ENCODE results near the gene ACTRT3. TPM values are rescaled to one million over a fixed set of nuclear protein-coding genes. Genes with fewer than 3 reads are reported as not detected.

ACTRT3 gene
- total and polyA plus RNA-seq, 2 donors (not counting 1 experiment from before 2014, with no cell fraction given), result 1.8 to 6.1 TPM

DNA sequence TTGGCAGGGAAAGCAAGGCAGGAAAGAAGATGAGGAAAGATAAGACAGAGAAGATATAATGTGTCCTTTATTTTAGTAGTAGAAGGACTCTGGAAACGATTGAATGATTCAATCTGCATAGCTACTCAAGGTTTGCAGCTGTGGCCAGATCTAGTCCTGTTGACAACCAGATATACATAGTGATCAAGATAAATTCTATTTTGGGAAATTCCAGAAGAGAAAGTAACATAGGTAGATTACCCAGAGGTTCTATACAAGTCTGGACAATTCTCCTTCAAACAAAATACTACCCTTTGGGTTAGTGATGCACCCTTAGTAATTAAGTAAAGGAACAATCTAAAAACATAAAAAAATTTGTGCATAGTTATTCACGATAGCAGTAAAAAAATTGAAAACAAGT is 13.9 kb downstream of the ACTRT3 start:
- H3K4me2 ChIP-seq (ENCODE audit: extremely low read depth, insufficient read depth, low read length), result no peak overlapping the region
- no peak overlapping the region for H3K9ac ChIP-seq (ENCODE audit: insufficient read depth, low read length)
- no peak for DNase-seq (ENCODE audit: low read depth in 2 of 2)

DNA sequence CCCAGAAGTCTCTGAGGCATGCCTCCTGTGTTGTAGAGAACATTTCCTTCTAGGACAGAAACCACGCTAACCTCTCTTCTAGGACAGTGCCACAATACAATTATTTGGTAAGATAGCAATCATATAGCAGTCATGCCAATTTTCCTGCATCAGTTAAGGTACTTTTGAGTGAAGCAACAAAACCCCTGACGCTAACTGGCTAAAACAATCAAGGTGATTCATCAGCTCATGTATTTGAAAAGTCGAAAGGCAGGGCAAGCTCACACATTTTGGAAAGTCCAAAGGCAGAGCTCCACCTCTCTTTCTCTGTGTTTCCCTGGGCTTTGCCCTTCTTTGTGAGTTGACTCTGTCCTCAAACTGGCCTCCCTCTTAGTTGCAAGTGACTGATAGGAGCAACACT is 14.7 kb downstream of the ACTRT3 start:
- H3K79me2 ChIP-seq (ENCODE audit: control insufficient read depth, insufficient read depth, low read length), result no peaks in the 10 kb centered on the region
- H4K20me1 ChIP-seq (ENCODE audit: control insufficient read depth, extremely low read depth, insufficient read depth, low read length), result no peaks in the 10 kb centered on the region
- no peak overlapping the region for H3K27ac ChIP-seq (ENCODE audit: insufficient read depth, low read length)
- no peak for TF ChIP-seq CTCF (conservative IDR thresholded peaks at IDR 0.05 in 1 of 2, IDR thresholded peaks at IDR 0.05 in 1 of 2; ENCODE audit: low read depth in 1 of 2, low read length in 2 of 2)
- TF ChIP-seq EZH2 (IDR thresholded peaks at IDR 0.05; ENCODE audit: low read length, missing control alignments), result no peak
- H3K4me3 ChIP-seq (replicated peaks in 1 of 4; ENCODE audit: control extremely low read depth in 1 of 4, insufficient read depth in 1 of 4, low read depth in 3 of 4, low read length in 4 of 4), result no peak overlapping the region
- no peaks in the 10 kb centered on the region for H3K36me3 ChIP-seq (ENCODE audit: control insufficient read depth, insufficient read depth, low read length)
- H2AFZ ChIP-seq (ENCODE audit: low read length), result no peak overlapping the region
- H3K9me3 ChIP-seq (ENCODE audit: control insufficient read depth, insufficient read depth, low read depth, low read length), result no peaks in the 10 kb centered on the region
- DNase-seq (ENCODE audit: low read depth in 2 of 2), result no peak
- no peak overlapping the region for H3K4me2 ChIP-seq (ENCODE audit: extremely low read depth, insufficient read depth, low read length)
- H3K9ac ChIP-seq (ENCODE audit: insufficient read depth, low read length), result no peak overlapping the region
- no peaks in the 10 kb centered on the region for H3K4me1 ChIP-seq (ENCODE audit: control insufficient read depth, extremely low read depth, insufficient read depth, low read length)
- H3K27me3 ChIP-seq (ENCODE audit: control insufficient read depth, insufficient read depth, low read length), result no peaks in the 10 kb centered on the region

More for the DNA sequence above, 13.9 kb downstream of the ACTRT3 start:
- Histone ChIP-seq H3K36me3 (ENCODE audit: control insufficient read depth, insufficient read depth, low read length) (no peaks in the 10 kb centered on the region), H4K20me1 (ENCODE audit: control insufficient read depth, extremely low read depth, insufficient read depth, low read length) (no peaks in the 10 kb centered on the region), H3K4me1 (ENCODE audit: control insufficient read depth, extremely low read depth, insufficient read depth, low read length) (no peaks in the 10 kb centered on the region), H3K27me3 (ENCODE audit: control insufficient read depth, insufficient read depth, low read length) (no peaks in the 10 kb centered on the region), H3K27ac (ENCODE audit: insufficient read depth, low read length) (no peak overlapping the region), H3K4me3 (replicated peaks in 1 of 4; ENCODE audit: control extremely low read depth in 1 of 4, insufficient read depth in 1 of 4, low read depth in 3 of 4, low read length in 4 of 4) (no peak overlapping the region), H3K79me2 (ENCODE audit: control insufficient read depth, insufficient read depth, low read length) (no peaks in the 10 kb centered on the region), H2AFZ (ENCODE audit: low read length) (no peak overlapping the region), H3K9me3 (ENCODE audit: control insufficient read depth, insufficient read depth, low read depth, low read length) (no peaks in the 10 kb centered on the region)
- no peak for TF ChIP-seq CTCF (conservative IDR thresholded peaks at IDR 0.05 in 1 of 2, IDR thresholded peaks at IDR 0.05 in 1 of 2; ENCODE audit: low read depth in 1 of 2, low read length in 2 of 2)
- TF ChIP-seq EZH2 (IDR thresholded peaks at IDR 0.05; ENCODE audit: low read length, missing control alignments), result no peak

DNA sequence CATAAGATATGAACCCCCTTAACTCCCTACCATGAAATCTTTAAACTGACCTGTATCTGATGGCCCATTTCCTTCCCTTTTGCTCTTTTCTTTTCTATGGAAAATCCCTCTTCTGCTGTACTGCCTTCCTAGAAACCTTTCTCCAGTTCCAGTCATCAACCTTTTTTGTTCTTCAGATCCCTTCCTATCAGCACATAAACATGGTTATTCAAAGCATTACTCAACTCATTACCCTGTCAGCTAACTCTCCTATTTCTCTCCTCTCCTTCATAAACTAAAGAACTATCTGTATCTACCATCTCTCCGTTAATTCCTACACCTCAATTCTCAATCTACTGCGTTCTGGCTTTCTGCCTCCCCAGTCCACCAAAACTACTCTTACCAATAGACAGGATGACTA is 17.5 kb downstream of the ACTRT3 start:
- Histone ChIP-seq H3K79me2 (ENCODE audit: control insufficient read depth, insufficient read depth, low read length) (no peaks in the 10 kb centered on the region), H3K4me1 (ENCODE audit: control insufficient read depth, extremely low read depth, insufficient read depth, low read length) (no peaks in the 10 kb centered on the region), H3K9ac (ENCODE audit: insufficient read depth, low read length) (no peak overlapping the region), H4K20me1 (ENCODE audit: control insufficient read depth, extremely low read depth, insufficient read depth, low read length) (no peaks in the 10 kb centered on the region), H3K36me3 (ENCODE audit: control insufficient read depth, insufficient read depth, low read length) (no peaks in the 10 kb centered on the region), H2AFZ (ENCODE audit: low read length) (no peak overlapping the region), H3K9me3 (ENCODE audit: control insufficient read depth, insufficient read depth, low read depth, low read length) (no peaks in the 10 kb centered on the region), H3K4me3 (replicated peaks in 1 of 4; ENCODE audit: control extremely low read depth in 1 of 4, insufficient read depth in 1 of 4, low read depth in 3 of 4, low read length in 4 of 4) (no peak overlapping the region), H3K27me3 (ENCODE audit: control insufficient read depth, insufficient read depth, low read length) (no peaks in the 10 kb centered on the region), H3K27ac (ENCODE audit: insufficient read depth, low read length) (no peak overlapping the region), H3K4me2 (ENCODE audit: extremely low read depth, insufficient read depth, low read length) (no peak overlapping the region)
- TF ChIP-seq CTCF (conservative IDR thresholded peaks at IDR 0.05 in 1 of 2, IDR thresholded peaks at IDR 0.05 in 1 of 2; ENCODE audit: low read depth in 1 of 2, low read length in 2 of 2) (no peak), EZH2 (IDR thresholded peaks at IDR 0.05; ENCODE audit: low read length, missing control alignments) (no peak)
- no peak for DNase-seq (ENCODE audit: low read depth in 2 of 2)

Measured in fibroblast of lung (primary cell).